ENCODE data around the gene DNAJC24. TPM values are rescaled to one million over a fixed set of nuclear protein-coding genes. Genes with fewer than 3 reads are reported as not detected.

The DNAJC24 gene
- total and polyA plus RNA-seq, 2 experiments from 2014 or later: 20.3 to 21.3 TPM

- H3K4me3 Mint-ChIP-seq: no peak overlapping the region
- no peaks in the 10 kb centered on the region for H3K9me3 Mint-ChIP-seq
- no peaks in the 10 kb centered on the region for H3K36me3 Mint-ChIP-seq (ENCODE audit: low read depth)
- Histone ChIP-seq H4K20me1 (replicated peaks; ENCODE audit: insufficient read depth) (no peaks in the 10 kb centered on the region), H3K27ac (ENCODE audit: low read depth) (no peak overlapping the region), H3F3A (replicated peaks; ENCODE audit: low read depth) (no peaks in the 10 kb centered on the region), H3K4me2 (no peak overlapping the region), H3K4me3 (no peak overlapping the region), H3K27me3 (ENCODE audit: insufficient read depth) (no peaks in the 10 kb centered on the region), H2AFZ (no peak overlapping the region), H3K79me2 (replicated peaks; ENCODE audit: insufficient read depth) (no peaks in the 10 kb centered on the region), H3K9me2 (ENCODE audit: insufficient read depth) (no peaks in the 10 kb centered on the region), H3K4me1 (ENCODE audit: insufficient read depth) (peaks cover 9% of the 10 kb centered on the region; the same call in 1 of the 2 replicates), H3K36me3 (ENCODE audit: insufficient read depth) (no peaks in the 10 kb centered on the region)
- DNase-seq (ENCODE audit: low spot score) (no peak), ATAC-seq (no peak)
- TF ChIP-seq REST (IDR thresholded peaks at IDR 0.05; ENCODE audit: unreplicated experiment) (no peak), ZNF114 (CRISPR knock-in tag; IDR thresholded peaks at IDR 0.05) (no peak), JUNB (IDR thresholded peaks at IDR 0.05; ENCODE audit: unreplicated experiment) (no peak), EZH2 (IDR thresholded peaks at IDR 0.05; ENCODE audit: low read depth, unreplicated experiment) (no peak), POLR2AphosphoS5 (IDR thresholded peaks at IDR 0.05; ENCODE audit: low read depth) (no peak), ETS1 (IDR thresholded peaks at IDR 0.05) (no peak), ZNF462 (CRISPR knock-in tag; IDR thresholded peaks at IDR 0.05) (no peak), NANOG (IDR thresholded peaks at IDR 0.05; ENCODE audit: borderline replicate concordance) (no peak), CREB1 (CRISPR knock-in tag; IDR thresholded peaks at IDR 0.05; ENCODE audit: low read depth) (no peak), EZH2phosphoT487 (IDR thresholded peaks at IDR 0.05; ENCODE audit: unreplicated experiment) (no peak), STAT1 (IDR thresholded peaks at IDR 0.05; ENCODE audit: unreplicated experiment) (no peak), CTCF (conservative IDR thresholded peaks at IDR 0.05; ENCODE audit: low read depth in 2 of 2) (no peak), ZNF331 (CRISPR knock-in tag; IDR thresholded peaks at IDR 0.05; ENCODE audit: low read depth) (no peak)
- no peak overlapping the region for H3K27ac Mint-ChIP-seq
- peaks cover 25% of the 10 kb centered on the region for H3K4me1 Mint-ChIP-seq
- H3K27me3 Mint-ChIP-seq (ENCODE audit: insufficient read depth, low read depth, poor library complexity): no peaks in the 10 kb centered on the region
These were observed 71.6 kb downstream of the DNAJC24 start for GRCh38 chr11:31441296-31441695.

Data from GM23338 (cell line).